Activated naive CD8-positive, alpha-beta T cell treated with anti-CD3 and anti-CD28 coated beads for 36 hours (primary cell): ENCODE data around the gene YIPF3. TPM values are rescaled to one million over a fixed set of nuclear protein-coding genes. Genes with fewer than 3 reads are reported as not detected.
"Not testable (repeated sequence)": the region's sequence is repeated elsewhere in the genome, so short reads cannot be mapped to it uniquely, and the experiment has no call there.

Experiments
- DNase-seq: peaks from one replicate; pipeline ENCODE4 v3.0.0; 2021
- H3K27ac Mint-ChIP-seq: one replicate; pipeline ENCODE4 v1.8.0; 2022; ENCODE audit warnings: mild to moderate bottlenecking, moderate library complexity, mixed read lengths
- H3K27me3 Mint-ChIP-seq: one replicate; pipeline ENCODE4 v1.8.0; 2022; ENCODE audit warnings: mild to moderate bottlenecking, mixed read lengths
- H3K36me3 Mint-ChIP-seq: one replicate; pipeline ENCODE4 v1.8.0; 2021; ENCODE audit warnings: mild to moderate bottlenecking, mixed read lengths
- H3K4me1 Mint-ChIP-seq: one replicate; pipeline ENCODE4 v1.8.0; 2021; ENCODE audit warnings: mixed read lengths
- H3K4me3 Mint-ChIP-seq: one replicate; pipeline ENCODE4 v1.8.0; 2022; ENCODE audit warnings: mild to moderate bottlenecking, moderate library complexity, mixed read lengths
- H3K9me3 Mint-ChIP-seq: one replicate; pipeline ENCODE4 v1.8.0; 2022; ENCODE audit warnings: mixed read lengths
- total RNA-seq, 2 experiments: library from RNA; stranded (reverse); gene quantifications; one replicate each; pipeline ENCODE4 v1.2.3, GENCODE V29; 2021

Gene YIPF3
- total RNA-seq, 2 experiments from 2014 or later = 38.1 to 38.2 TPM

DNA sequence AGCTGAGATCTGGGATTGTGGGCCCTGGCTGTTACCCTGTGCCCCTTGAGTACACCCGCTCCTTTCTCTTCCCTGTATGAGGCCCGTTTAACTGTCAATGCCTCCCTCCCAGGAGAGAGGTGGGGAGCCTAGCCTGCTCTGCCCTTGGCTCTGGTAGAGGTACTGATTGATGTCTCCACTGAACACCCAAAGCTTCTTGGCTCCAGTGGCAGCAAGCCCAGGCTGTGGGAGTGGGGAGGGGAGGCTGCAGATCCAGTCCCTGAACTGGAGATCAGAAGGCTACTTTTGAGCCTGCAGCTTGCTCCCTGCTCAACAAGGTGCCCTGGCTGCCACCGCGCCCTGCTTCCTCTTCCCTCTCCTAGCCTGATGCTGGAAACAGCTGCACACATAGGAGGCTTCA, 14.1 kb downstream of the YIPF3 start:
- Mint-ChIP-seq H3K36me3 (peaks cover 3% of the 10 kb centered on the region), H3K4me3 (no peak overlapping the region), H3K27ac (no peak overlapping the region), H3K4me1 (no peaks in the 10 kb centered on the region), H3K9me3 (no peaks in the 10 kb centered on the region), H3K27me3 (peaks cover 3% of the 10 kb centered on the region)
- no peak for DNase-seq

DNA sequence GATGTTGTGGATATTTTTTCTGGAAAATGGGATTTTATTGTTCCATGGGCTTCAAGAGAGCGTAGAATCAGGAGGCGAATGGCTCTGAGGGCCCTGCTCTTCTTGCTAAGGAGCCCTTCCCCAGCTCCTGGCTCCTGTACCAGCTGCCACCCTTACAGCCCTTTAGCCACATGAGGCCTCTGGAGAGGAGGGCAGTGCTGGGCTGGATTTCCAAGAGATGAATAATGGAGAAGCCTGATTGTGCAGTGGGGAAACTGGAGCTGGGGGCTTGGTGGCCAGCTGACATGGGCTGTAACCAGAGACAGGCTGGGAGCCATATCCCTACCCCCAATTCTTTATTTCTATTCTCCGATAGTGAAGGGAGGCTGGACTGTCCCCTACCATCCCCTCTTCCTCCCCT, 15.8 kb downstream of the YIPF3 start:
- H3K4me3 Mint-ChIP-seq = no peak overlapping the region
- H3K4me1 Mint-ChIP-seq = no peaks in the 10 kb centered on the region
- no peak for DNase-seq
- H3K9me3 Mint-ChIP-seq = no peaks in the 10 kb centered on the region
- H3K27me3 Mint-ChIP-seq = no peaks in the 10 kb centered on the region
- H3K27ac Mint-ChIP-seq = no peak overlapping the region
- no peaks in the 10 kb centered on the region for H3K36me3 Mint-ChIP-seq

DNA sequence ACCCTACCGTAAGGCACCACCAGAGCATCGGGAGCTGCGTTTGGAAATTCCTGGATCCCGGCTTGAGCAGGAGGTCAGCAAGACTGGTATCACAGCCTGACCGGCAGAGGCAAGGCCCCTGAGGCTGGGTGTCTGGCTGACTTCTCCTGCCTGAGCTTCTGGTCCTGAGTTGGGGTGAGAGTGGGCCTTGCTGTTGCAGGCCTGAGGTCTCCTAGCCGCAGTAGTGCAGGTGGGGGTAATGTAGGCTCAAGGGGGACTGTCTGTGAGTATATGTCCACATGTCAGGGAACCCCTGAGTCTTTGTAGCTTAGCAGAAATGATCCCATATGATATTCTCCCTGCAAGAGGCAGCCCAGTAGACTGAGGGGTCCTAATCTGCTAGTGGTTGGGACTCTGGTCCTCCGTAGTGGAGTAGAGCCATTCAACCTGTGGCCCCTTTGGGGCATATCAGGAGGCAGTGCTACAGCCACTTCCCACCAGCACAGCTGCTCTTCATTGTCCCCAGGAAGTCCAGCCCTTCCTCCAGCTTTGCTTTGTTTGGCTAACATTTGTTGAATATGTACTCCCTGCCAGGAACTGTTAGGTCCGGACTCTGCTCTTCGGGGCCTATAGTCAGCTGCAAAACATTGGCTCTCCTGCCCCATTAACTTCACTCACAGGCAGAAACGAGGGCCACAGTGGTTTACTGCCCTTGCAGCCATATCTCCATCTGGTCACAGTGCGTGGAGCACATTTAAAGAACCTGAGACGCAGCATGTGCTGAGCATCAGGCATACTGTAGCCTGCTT, 17.5 kb downstream of the YIPF3 start:
- Mint-ChIP-seq H3K36me3 (no peaks in the 10 kb centered on the region), H3K27ac (no peak overlapping the region), H3K4me1 (peaks cover 6% of the 10 kb centered on the region), H3K27me3 (no peaks in the 10 kb centered on the region), H3K4me3 (no peak overlapping the region), H3K9me3 (no peaks in the 10 kb centered on the region)
- no peak for DNase-seq

DNA sequence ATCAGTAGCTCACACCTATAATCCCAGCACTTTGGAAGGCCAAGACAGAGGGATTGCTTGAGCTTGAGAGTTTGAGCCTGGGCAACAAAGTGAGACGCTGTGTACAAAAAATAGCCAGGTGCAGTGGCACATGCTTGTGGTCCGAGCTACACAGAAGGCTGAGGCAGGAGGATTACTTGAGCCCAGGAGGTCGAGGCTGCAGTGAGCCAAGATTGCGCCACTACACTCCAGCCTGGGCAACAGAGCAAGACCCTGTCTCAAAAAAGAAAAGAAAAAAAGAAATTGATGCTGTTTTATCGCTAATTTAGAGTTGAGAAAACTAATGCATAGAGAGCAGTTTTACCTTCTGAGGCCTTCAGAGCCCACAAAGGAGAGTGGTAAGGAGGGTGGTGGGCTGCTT, 18.4 kb downstream of the YIPF3 start:
- peaks cover 12% of the 10 kb centered on the region for H3K4me1 Mint-ChIP-seq
- not testable (repeated sequence) for H3K27me3 Mint-ChIP-seq, DNase-seq, H3K27ac Mint-ChIP-seq, H3K4me3 Mint-ChIP-seq, H3K9me3 Mint-ChIP-seq, H3K36me3 Mint-ChIP-seq

DNA sequence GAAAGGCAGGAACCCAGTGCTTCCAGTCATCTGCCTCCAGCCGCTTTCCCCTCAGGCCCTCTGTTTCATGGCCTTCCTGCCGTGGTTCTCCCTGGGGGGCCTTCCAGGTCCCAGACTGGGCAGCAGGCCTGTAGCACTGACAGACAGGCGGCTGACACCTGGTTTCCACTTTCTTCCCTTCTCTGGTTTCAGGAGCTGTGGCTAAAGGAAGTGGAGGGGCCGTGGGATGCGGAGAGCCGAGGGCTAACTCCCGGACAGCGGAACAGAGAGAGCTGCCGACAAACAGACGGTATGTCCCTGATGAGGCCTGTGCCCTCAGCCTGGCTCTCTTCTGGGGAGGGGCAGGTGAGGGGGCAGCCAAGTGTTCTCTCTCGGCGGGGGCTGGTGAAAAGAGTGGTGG, 19.0 kb downstream of the YIPF3 start:
- Mint-ChIP-seq H3K27ac (no peak overlapping the region), H3K36me3 (no peaks in the 10 kb centered on the region), H3K27me3 (no peaks in the 10 kb centered on the region), H3K4me1 (peaks cover 16% of the 10 kb centered on the region), H3K4me3 (no peak overlapping the region), H3K9me3 (no peaks in the 10 kb centered on the region)
- DNase-seq = no peak

DNA sequence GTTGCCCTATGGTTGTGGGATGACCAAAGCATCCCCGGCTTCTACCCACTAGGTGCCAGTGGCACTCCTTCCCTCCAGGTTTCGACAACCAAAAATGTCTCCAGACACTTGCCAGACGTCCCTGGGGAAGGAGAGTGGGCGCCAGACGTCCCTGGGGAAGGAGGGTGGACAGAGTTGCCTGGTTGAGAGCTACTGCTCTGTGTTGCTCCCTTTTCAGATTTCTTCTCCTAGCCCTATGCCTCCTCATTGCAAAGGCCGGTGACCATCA, 19.7 kb downstream of the YIPF3 start:
- Mint-ChIP-seq H3K4me3 (no peak overlapping the region), H3K9me3 (no peaks in the 10 kb centered on the region), H3K4me1 (peaks cover 16% of the 10 kb centered on the region), H3K36me3 (no peaks in the 10 kb centered on the region), H3K27ac (no peak overlapping the region), H3K27me3 (no peaks in the 10 kb centered on the region)
- DNase-seq = no peak

DNA sequence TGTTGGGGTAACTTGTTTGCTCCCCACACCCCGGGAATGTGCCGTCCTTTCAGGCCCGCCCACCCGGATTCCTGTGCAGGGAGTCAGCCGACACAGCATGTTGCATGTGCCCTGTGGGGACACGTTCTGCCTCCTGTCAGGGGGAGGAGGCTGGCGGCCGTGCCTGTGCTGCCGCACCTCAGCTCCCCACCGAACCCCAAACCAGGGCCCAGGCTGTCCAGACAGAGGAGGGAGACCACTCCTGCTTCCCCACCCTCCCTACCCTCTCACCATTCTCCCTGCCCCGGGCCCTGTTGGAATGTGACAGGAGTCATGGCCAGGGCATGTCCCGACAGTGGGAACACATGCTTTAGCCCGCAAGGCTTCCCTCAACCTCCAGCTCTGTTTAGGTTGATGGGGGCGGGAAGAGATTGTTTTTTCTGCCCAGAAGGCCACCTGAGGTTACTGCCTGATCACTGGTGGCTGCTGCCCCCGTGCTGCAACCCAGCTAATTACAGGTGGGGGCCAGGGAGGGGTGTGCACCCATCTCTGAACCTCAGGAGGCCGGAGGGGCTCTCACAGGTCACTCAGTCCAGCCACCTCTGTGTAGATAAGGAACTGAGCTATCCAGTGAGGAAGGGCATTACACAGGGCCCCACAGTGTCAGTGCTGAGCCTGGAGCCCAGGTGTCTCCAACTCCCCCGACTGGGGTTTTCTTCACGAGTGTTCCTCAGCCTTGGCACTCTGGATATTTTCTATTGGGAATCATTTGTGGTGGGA, 20.2 kb downstream of the YIPF3 start:
- Mint-ChIP-seq H3K9me3 (no peaks in the 10 kb centered on the region), H3K36me3 (no peaks in the 10 kb centered on the region), H3K4me3 (no peak overlapping the region), H3K27ac (no peak overlapping the region), H3K27me3 (no peaks in the 10 kb centered on the region), H3K4me1 (peaks cover 16% of the 10 kb centered on the region)
- DNase-seq = no peak

DNA sequence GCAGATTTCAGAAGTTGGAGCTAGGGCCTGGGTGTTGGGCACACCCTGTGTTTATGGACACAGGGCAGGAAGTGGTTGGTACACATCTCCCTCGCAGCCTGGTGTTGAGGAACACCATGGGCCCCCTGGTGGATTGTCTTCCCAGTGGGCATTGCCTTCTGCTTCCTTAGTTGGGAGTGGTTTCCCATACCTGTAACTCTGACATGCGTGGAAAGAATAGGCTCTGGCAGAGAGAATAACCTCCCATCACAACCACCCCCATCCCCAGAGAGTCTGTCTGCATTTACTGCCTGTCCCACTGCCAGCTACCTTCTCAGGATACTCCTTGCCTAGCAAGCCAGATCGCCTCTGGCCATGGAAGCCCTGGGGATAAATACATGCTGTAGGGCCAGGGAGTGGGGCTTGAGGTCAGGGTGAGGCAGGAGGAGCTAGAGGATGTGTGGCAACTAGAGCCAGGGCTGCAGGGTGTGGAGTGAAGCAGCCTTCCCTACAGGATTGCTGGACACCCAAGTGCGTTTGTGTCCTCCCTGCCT, 21.3 kb downstream of the YIPF3 start:
- DNase-seq = no peak
- H3K27me3 Mint-ChIP-seq = no peaks in the 10 kb centered on the region
- H3K36me3 Mint-ChIP-seq = no peaks in the 10 kb centered on the region
- H3K27ac Mint-ChIP-seq = no peak overlapping the region
- peaks cover 16% of the 10 kb centered on the region for H3K4me1 Mint-ChIP-seq
- H3K9me3 Mint-ChIP-seq = no peaks in the 10 kb centered on the region
- H3K4me3 Mint-ChIP-seq = no peak overlapping the region

DNA sequence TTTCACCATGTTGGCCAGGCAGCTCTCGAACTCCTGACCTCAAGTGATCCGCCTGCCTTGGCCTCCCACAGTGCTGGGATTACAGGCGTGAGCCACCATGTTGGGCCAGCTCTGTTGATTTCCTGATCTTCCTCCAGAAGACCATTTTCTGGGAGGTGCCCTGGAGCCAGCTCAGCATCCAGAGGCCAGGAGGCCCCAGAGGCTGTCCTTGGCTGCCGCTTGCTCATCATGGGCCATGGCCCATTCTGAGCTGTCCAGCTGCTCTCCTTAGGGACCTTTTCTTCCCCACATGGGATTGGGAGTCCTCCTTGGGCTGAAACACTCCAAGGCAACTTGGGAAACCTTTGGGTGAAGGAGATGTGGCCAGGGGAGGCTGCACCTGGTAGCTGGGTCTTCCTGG, 22.0 kb downstream of the YIPF3 start:
- Mint-ChIP-seq H3K27me3 (no peaks in the 10 kb centered on the region), H3K4me1 (peaks cover 16% of the 10 kb centered on the region), H3K36me3 (peaks cover 4% of the 10 kb centered on the region), H3K27ac (no peak overlapping the region), H3K9me3 (no peaks in the 10 kb centered on the region), H3K4me3 (no peak overlapping the region)
- no peak for DNase-seq

DNA sequence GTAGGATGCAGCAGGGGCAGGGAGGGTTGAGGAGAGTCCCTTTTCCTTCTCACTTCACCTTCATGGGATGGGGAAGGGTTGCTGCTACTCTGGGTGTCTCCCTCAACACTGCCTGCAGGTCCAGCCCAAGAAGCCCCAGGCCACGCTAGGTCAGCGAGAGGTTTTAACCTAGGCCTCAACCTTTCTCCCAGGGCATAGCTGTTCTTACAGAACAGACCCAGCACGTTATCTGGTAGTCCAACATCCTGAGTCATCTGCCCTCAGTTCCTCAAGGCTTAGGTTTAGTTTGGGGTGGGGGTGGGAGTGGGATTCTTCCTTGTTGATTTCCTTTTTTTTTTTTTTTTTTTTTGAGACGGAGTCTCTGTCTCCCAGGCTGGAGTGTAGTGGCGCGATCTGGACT, 22.4 kb downstream of the YIPF3 start:
- Mint-ChIP-seq H3K4me3 (no peak overlapping the region), H3K36me3 (peaks cover 4% of the 10 kb centered on the region), H3K9me3 (no peaks in the 10 kb centered on the region), H3K27ac (no peak overlapping the region), H3K27me3 (no peaks in the 10 kb centered on the region), H3K4me1 (peaks cover 16% of the 10 kb centered on the region)
- DNase-seq = no peak

DNA sequence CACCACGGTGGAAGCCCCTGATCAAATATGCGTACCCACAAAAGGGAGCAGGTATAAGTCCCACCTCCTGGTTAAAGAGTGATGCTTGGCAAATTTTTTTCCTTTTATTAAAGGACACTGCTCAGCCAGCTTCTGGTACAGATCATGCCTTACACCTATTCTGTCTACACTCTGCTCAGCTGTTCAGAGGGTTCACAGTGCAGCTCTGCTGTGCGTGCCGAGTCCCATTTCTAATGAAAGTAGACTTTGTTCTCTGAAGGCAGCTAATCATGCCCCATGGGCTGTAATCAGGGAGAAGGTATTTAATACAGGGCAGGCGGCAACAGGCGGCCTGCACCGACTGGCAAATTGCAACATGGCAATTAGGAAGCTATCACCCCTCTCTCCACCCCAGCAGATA, 22.9 kb downstream of the YIPF3 start:
- no peak overlapping the region for H3K4me3 Mint-ChIP-seq
- no peaks in the 10 kb centered on the region for H3K9me3 Mint-ChIP-seq
- no peak overlapping the region for H3K27ac Mint-ChIP-seq

DNA sequence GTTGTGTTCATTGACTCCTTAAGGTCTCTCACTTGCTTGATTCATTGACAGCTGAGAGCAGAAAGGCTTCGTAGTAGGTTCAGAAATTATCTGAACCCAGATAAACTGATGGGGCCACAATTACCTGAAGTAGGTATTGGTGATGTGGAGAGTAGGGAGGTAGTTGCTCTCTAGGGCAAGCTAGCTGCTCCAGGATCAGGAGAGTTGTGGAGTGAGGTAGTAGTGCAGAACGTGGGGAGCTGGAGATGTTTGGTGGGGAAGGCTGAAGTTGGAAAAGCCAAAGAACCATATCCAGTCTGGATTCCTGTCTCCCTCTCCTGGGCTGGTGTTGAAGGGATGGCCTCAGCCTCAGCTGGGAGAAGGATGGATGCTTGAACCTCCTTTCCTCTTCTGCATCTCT, 23.5 kb downstream of the YIPF3 start:
- Mint-ChIP-seq H3K4me3 (no peak overlapping the region), H3K4me1 (peaks cover 16% of the 10 kb centered on the region), H3K27me3 (no peaks in the 10 kb centered on the region), H3K27ac (no peak overlapping the region), H3K9me3 (no peaks in the 10 kb centered on the region), H3K36me3 (peaks cover 4% of the 10 kb centered on the region)
- no peak for DNase-seq

More for the DNA sequence above, 22.9 kb downstream of the YIPF3 start:
- no peaks in the 10 kb centered on the region for H3K27me3 Mint-ChIP-seq
- DNase-seq = no peak
- peaks cover 16% of the 10 kb centered on the region for H3K4me1 Mint-ChIP-seq
- H3K36me3 Mint-ChIP-seq = peaks cover 4% of the 10 kb centered on the region

DNA sequence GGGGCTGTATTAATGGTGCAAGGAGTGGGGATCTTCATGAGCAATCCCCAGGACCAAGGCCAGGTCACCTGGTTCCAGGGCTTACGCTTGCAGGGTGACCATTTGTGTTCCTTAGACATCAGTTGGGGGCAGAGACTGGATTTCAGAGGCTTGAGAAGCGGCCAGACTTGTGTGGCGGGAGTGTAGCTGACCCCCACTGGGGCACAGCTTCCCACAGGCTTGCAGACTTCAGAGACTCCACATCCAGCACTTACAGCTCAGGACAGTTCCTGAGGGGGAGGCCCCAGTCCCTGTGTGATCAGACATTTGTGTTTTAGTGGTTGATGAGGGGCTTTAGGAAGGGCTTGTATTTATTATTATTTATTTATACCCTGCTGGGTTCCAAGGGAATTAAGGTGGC, 24.1 kb downstream of the YIPF3 start:
- DNase-seq = no peak
- H3K9me3 Mint-ChIP-seq = no peaks in the 10 kb centered on the region
- H3K36me3 Mint-ChIP-seq = peaks cover 4% of the 10 kb centered on the region
- H3K4me3 Mint-ChIP-seq = no peak overlapping the region
- H3K27ac Mint-ChIP-seq = no peak overlapping the region
- no peaks in the 10 kb centered on the region for H3K27me3 Mint-ChIP-seq
- peaks cover 16% of the 10 kb centered on the region for H3K4me1 Mint-ChIP-seq

DNA sequence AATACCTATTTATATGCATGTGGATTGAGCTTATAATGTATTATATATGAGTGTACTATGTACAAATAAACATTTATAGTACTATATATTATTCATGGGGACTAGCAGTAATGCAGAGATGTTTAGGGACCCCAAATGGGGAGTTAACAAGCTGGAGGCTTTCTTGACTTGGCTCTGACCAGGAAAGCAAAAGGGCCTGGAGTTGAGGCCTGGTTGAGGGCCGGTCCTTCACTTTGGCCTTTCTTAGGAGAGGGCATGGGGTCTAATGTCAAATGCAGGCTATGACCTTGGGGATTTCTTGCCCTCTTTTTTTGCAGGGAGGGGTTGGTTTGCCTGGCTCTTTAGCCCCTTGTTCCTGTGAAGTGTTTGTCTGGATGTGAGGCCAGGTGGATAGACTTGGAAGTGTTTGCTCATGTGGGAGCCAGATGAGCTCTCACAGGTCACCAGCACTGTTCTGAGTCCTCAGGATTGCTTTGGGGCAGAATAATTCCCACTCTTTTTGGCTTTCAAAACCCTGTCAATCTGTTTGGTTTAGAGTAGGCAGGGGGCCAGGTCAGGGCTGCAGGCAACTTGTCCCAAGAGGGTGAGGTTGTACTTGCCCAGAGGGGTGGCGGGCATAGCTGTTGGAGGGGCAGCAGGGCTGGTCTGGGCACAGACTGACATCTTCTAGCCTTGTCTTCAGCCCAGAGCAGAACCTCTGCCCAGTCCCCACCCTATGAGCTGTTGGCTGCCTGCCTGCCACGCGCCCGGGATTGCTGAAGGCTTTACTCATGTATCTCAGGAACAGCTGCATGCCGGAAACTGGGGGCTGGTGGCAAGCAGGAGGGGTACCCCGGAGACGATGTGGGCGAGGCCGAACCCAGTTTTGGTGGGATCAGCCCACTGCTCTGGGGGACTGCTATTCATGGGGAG, 24.7 kb downstream of the YIPF3 start:
- Mint-ChIP-seq H3K27ac (no peak overlapping the region), H3K4me3 (no peak overlapping the region), H3K4me1 (peaks cover 16% of the 10 kb centered on the region), H3K27me3 (no peaks in the 10 kb centered on the region), H3K36me3 (peaks cover 4% of the 10 kb centered on the region), H3K9me3 (no peaks in the 10 kb centered on the region)
- no peak for DNase-seq

DNA sequence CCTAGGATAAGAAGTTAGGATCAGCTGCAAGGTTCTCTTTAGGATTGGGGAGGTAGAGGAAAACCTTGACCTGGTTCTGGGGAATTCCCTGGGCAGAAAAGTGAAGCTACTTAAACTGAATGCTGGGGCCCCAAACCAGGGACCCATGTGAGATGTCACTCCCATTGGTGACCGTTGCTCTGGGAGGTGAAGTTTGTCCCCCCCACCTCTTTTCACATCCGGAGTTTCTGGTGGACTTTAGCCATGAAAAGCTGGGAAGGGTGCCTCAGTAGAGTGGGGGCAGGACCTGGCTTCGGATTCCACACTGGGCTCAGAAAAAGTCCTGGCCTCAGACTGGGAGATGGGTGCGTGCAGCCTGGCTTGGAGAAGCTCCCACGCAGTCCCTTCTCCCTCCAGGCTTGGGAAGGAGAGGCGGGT, 26.2 kb downstream of the YIPF3 start:
- Mint-ChIP-seq H3K36me3 (peaks cover 4% of the 10 kb centered on the region), H3K27ac (no peak overlapping the region), H3K27me3 (no peaks in the 10 kb centered on the region), H3K9me3 (no peaks in the 10 kb centered on the region), H3K4me3 (no peak overlapping the region), H3K4me1 (peaks cover 19% of the 10 kb centered on the region)
- no peak for DNase-seq
